Left lung (tissue), 10 donors: ENCODE data around the gene CSF2. TPM values are rescaled to one million over a fixed set of nuclear protein-coding genes. Genes with fewer than 3 reads are reported as not detected.

Experiments
- ATAC-seq: fragments of 200-7000 bp; cut with Tn5 transposase; one replicate; pipeline ENCODE4 v1.9.1; 2020; ENCODE audit warnings: moderate library complexity
- DNase-seq, 4 donors: peaks; one replicate each; pipeline ENCODE4 v3.0.0-alpha.2; 2013 to 2020
- H3K27ac ChIP-seq, 2 donors: fragments of 200-600 bp; sonication (generic) in 1 of 2; one replicate each; pipeline versions ENCODE4 v1.5.0 to v1.8.0; 2020 to 2021
- H3K27me3 ChIP-seq, 2 donors: fragments of 200-600 bp; sonication (generic) in 1 of 2; one replicate each; pipeline versions ENCODE4 v1.5.0 to v1.8.0; 2020 to 2021
- H3K36me3 ChIP-seq, 2 donors: fragments of 200-600 bp; sonication (generic) in 1 of 2; one replicate each; pipeline versions ENCODE4 v1.5.0 to v1.8.0; 2020 to 2021
- H3K4me1 ChIP-seq, 2 donors: fragments of 200-600 bp; one replicate each; pipeline ENCODE4 v1.8.0; 2021
- H3K4me3 ChIP-seq, 2 donors: fragments of 200-600 bp; sonication (generic) in 1 of 2; one replicate each; pipeline versions ENCODE4 v1.5.0 to v1.8.0; 2020 to 2021; ENCODE audit warnings: mild to moderate bottlenecking in 1 of 2
- H3K9me3 ChIP-seq, 2 donors: fragments of 200-600 bp; sonication (generic) in 1 of 2; one replicate each; pipeline versions ENCODE4 v1.5.0 to v1.8.0; 2020 to 2021
- CTCF ChIP-seq, 2 donors: fragments of 200-600 bp; sonication (generic) in 1 of 2; IDR thresholded peaks; one replicate each; pipeline versions ENCODE4 v1.5.0 to v1.8.0; 2021; ENCODE audit warnings: antibody characterized with exemption in 2 of 2
- intact Hi-C, 2 donors: fragments of 100-400 bp; cut with DNase I; formaldehyde crosslinking; loops; one replicate each; pipeline versions ENCODE4 v1.11.2 to v1.14.2; 2022
- polyA plus RNA-seq, 6 donors: library from polyadenylated mRNA; unstranded; fragments of 120-200 nt; gene quantifications; one replicate each; pipeline ENCODE4 v1.2.1, GENCODE V29; 2013; ENCODE audit not compliant: insufficient read length in 6 of 6
- total RNA-seq, 2 donors: library from RNA; stranded (reverse); fragmentation: NEBNext Ultra II Directional; extraction: Animal tissue kit (Norgen Biotek cat#: 25700); gene quantifications; one replicate each; pipeline ENCODE4 v1.2.1, GENCODE V29; 2021
- donor health status: DM: no; HTN: yes; CAD: no.
- donor health status: DM: no; HTN: no; CAD: no.

CSF2 gene
- total and polyA plus RNA-seq, 8 donors = 0.18 to 5.1 (median 0.44) TPM; not detected in 3

- intact Hi-C loops = no loop called here
- H3K36me3 ChIP-seq = no peaks in the 10 kb centered on the region
- ATAC-seq (no peak), DNase-seq (no peak)
- no peak overlapping the region for H3K27ac ChIP-seq
- no peak for TF ChIP-seq CTCF (IDR thresholded peaks at IDR 0.05)
- no peaks in the 10 kb centered on the region for H3K9me3 ChIP-seq
- H3K27me3 ChIP-seq = no peaks in the 10 kb centered on the region
- H3K4me1 ChIP-seq = peaks cover 6 to 8% of the 10 kb centered on the region in 2 donors
- H3K4me3 ChIP-seq = no peak overlapping the region
Observed at GRCh38 chr5:132087176-132087575, 13.6 kb downstream of the CSF2 start.

GRCh38 chr5:132087661-132088060, 14.1 kb downstream of the CSF2 start:
- no peak for ATAC-seq
- peaks cover 6 to 8% of the 10 kb centered on the region in 2 donors for H3K4me1 ChIP-seq
- intact Hi-C loops = no loop called here

GRCh38 chr5:132089363-132089762, 15.8 kb downstream of the CSF2 start:
- Histone ChIP-seq H3K4me3 (no peak overlapping the region), H3K9me3 (no peaks in the 10 kb centered on the region), H3K36me3 (no peaks in the 10 kb centered on the region), H3K27me3 (no peaks in the 10 kb centered on the region), H3K4me1 (peaks cover 6 to 8% of the 10 kb centered on the region in 2 donors), H3K27ac (no peak overlapping the region)
- intact Hi-C loops = no loop called here
- ATAC-seq (no peak), DNase-seq (no peak)
- TF ChIP-seq CTCF (IDR thresholded peaks at IDR 0.05) = no peak

More at GRCh38 chr5:132087661-132088060, 14.1 kb downstream of the CSF2 start:
- Histone ChIP-seq H3K9me3 (no peaks in the 10 kb centered on the region), H3K27ac (no peak overlapping the region), H3K36me3 (no peaks in the 10 kb centered on the region), H3K4me3 (no peak overlapping the region), H3K27me3 (no peaks in the 10 kb centered on the region)
- TF ChIP-seq CTCF (IDR thresholded peaks at IDR 0.05) = no peak
- DNase-seq = no peak

GRCh38 chr5:132090107-132090506, 16.5 kb downstream of the CSF2 start:
- no peak for TF ChIP-seq CTCF (IDR thresholded peaks at IDR 0.05)
- Histone ChIP-seq H3K4me3 (no peak overlapping the region), H3K27me3 (no peaks in the 10 kb centered on the region), H3K27ac (no peak overlapping the region), H3K36me3 (no peaks in the 10 kb centered on the region), H3K9me3 (no peaks in the 10 kb centered on the region), H3K4me1 (peaks cover 6 to 8% of the 10 kb centered on the region in 2 donors)
- DNase-seq (no peak), ATAC-seq (peak; percentile 40)
- intact Hi-C loops = no loop called here

GRCh38 chr5:132093271-132093670, 19.7 kb downstream of the CSF2 start:
- Histone ChIP-seq H3K36me3 (no peaks in the 10 kb centered on the region), H3K9me3 (no peaks in the 10 kb centered on the region), H3K4me1 (no peaks in the 10 kb centered on the region), H3K27ac (no peak overlapping the region), H3K4me3 (no peak overlapping the region), H3K27me3 (no peaks in the 10 kb centered on the region)
- DNase-seq (no peak), ATAC-seq (no peak)
- TF ChIP-seq CTCF (IDR thresholded peaks at IDR 0.05) = no peak
- intact Hi-C loops = no loop called here
